Smooth muscle cell (in vitro differentiated cells): ENCODE measurements around the gene FBXL16. TPM values are rescaled to one million over a fixed set of nuclear protein-coding genes. Genes with fewer than 3 reads are reported as not detected.

Experiments used
- DNase-seq: peaks from one replicate; lab custom pipeline; 2025; ENCODE audit not compliant: unreplicated experiment; lab: John Stamatoyannopoulos, UW
- H2AFZ ChIP-seq: fragments of 200-600 bp; sonication (generic); 2 replicates; pipeline ENCODE4 v1.6.0; 2016; ENCODE audit warnings: antibody characterized with exemption, low read depth, mild to moderate bottlenecking
- H3F3A ChIP-seq: fragments of 200-600 bp; sonication (generic); 2 replicates; pipeline ENCODE4 v1.6.0; 2017; ENCODE audit warnings: antibody characterized with exemption, low read depth
- H3K27ac ChIP-seq: fragments of 200-600 bp; sonication (generic); 2 replicates; pipeline ENCODE4 v1.5.1; 2016; ENCODE audit warnings: low read depth, mild to moderate bottlenecking
- H3K27me3 ChIP-seq: fragments of 200-600 bp; sonication (generic); 2 replicates; pipeline ENCODE4 v1.6.1; 2016; ENCODE audit warnings: low read depth, mild to moderate bottlenecking
- H3K36me3 ChIP-seq: fragments of 200-600 bp; sonication (generic); 2 replicates; pipeline ENCODE4 v1.5.1; 2016; ENCODE audit warnings: low read depth
- H3K4me1 ChIP-seq: fragments of 200-600 bp; sonication (generic); 2 replicates; pipeline ENCODE4 v1.5.1; 2016; ENCODE audit warnings: low read depth
- H3K4me2 ChIP-seq: fragments of 200-600 bp; sonication (generic); 2 replicates; pipeline ENCODE4 v1.6.0; 2016; ENCODE audit warnings: mild to moderate bottlenecking
- H3K4me3 ChIP-seq: fragments of 200-600 bp; sonication (generic); 2 replicates; pipeline ENCODE4 v1.5.1; 2016; ENCODE audit warnings: mild to moderate bottlenecking
- H3K79me2 ChIP-seq: fragments of 200-600 bp; sonication (generic); 2 replicates; pipeline ENCODE4 v1.6.0; 2016; ENCODE audit warnings: low read depth, mild to moderate bottlenecking
- H3K9ac ChIP-seq: fragments of 200-600 bp; sonication (generic); 2 replicates; pipeline ENCODE4 v1.6.0; 2016; ENCODE audit warnings: low read depth
- H3K9me3 ChIP-seq: fragments of 200-600 bp; sonication (generic); replicated peaks from 2 replicates; pipeline ENCODE4 v1.5.1; 2016; ENCODE audit warnings: low read depth
- H4K20me1 ChIP-seq: fragments of 200-600 bp; sonication (generic); 2 replicates; pipeline ENCODE4 v1.6.0; 2016; ENCODE audit warnings: low read depth
- CTCF ChIP-seq: fragments of 200-600 bp; sonication (generic); IDR thresholded peaks from 2 replicates; pipeline ENCODE4 v1.5.1; 2017; ENCODE audit warnings: borderline replicate concordance, mild to moderate bottlenecking, antibody characterized with exemption; ENCODE audit not compliant: insufficient read depth, poor library complexity, severe bottlenecking
- WGBS: methylation state at CpG from one replicate; pipeline ENCODE4 v1.1.7; 2016; ENCODE audit warnings: low lambda C conversion rate; 5-methylcytosine and 5-hydroxymethylcytosine counted together
- polyA plus RNA-seq: library from polyadenylated mRNA; unstranded; fragments of >200 nt; fragmentation: Nextera tagmentation; extraction: Ambion mirVana; gene quantifications from 2 replicates; pipeline ENCODE4 v1.2.1, GENCODE V29; 2016
- total RNA-seq: library from RNA; depleted of rRNA; stranded (reverse); fragments of >200 nt; gene quantifications from 2 replicates; pipeline ENCODE4 v1.2.3, GENCODE V29; 2014

The FBXL16 gene
- total and polyA plus RNA-seq, 2 experiments from 2014 or later, result 0.17 to 0.76 TPM

GRCh38 chr16:667780-668518, 37.7 kb downstream of the FBXL16 start, which contains the start of gene RHOT2:
TSS of gene RHOT2 (plus strand) at chr16:668132. CDS start at chr16:668200, 68 bp downstream.
- H3K9ac ChIP-seq, result peak within 1 kb of the TSS; percentile 97
- DNase-seq, result peak; percentile 64
- H3K4me1 ChIP-seq, result peaks cover 6% of the 10 kb centered on the region
- H3K4me3 ChIP-seq, result peak within 1 kb of the TSS; percentile 96
- H3K27me3 ChIP-seq, result no peaks in the 10 kb centered on the region
- peak; percentile 75 for TF ChIP-seq CTCF
- peaks cover 27% of the 10 kb centered on the region for H4K20me1 ChIP-seq
- no peaks in the 10 kb centered on the region for H3K9me3 ChIP-seq
- WGBS, result 3% methylated on average over 33 of the region's 78 CpGs
- peaks cover 22% of the 10 kb centered on the region for H3K79me2 ChIP-seq
- H3K4me2 ChIP-seq, result peak within 1 kb of the TSS; percentile 99
- no peaks in the 10 kb centered on the region for H3K36me3 ChIP-seq
- peak within 1 kb of the TSS; percentile 8 for H3K27ac ChIP-seq
- no peak within 1 kb of the TSS for H2AFZ ChIP-seq
- no peaks in the 10 kb centered on the region for H3F3A ChIP-seq

GRCh38 chr16:667113-667779, 38.4 kb downstream of the FBXL16 start:
- no peaks in the 10 kb centered on the region for H3K27me3 ChIP-seq
- H3K36me3 ChIP-seq, result no peaks in the 10 kb centered on the region
- no peak overlapping the region for H3K27ac ChIP-seq
- DNase-seq, result no peak
- no peak overlapping the region for H3K9ac ChIP-seq
- no peak for TF ChIP-seq CTCF
- H2AFZ ChIP-seq, result no peak overlapping the region
- peaks cover 22% of the 10 kb centered on the region for H3K79me2 ChIP-seq
- peaks cover 23% of the 10 kb centered on the region for H4K20me1 ChIP-seq
- peak overlapping the region; percentile 99 for H3K4me2 ChIP-seq
- H3K4me3 ChIP-seq, result no peak overlapping the region
- H3K9me3 ChIP-seq, result no peaks in the 10 kb centered on the region
- H3F3A ChIP-seq, result no peaks in the 10 kb centered on the region
- peaks cover 6% of the 10 kb centered on the region for H3K4me1 ChIP-seq
- WGBS, result 88% methylated on average over 22 of the region's 22 CpGs

- Histone ChIP-seq H3K9ac (no peak overlapping the region), H3K4me2 (no peak overlapping the region), H3K79me2 (peaks cover 22% of the 10 kb centered on the region), H3K36me3 (no peaks in the 10 kb centered on the region), H3K27ac (no peak overlapping the region), H3K4me1 (peaks cover 6% of the 10 kb centered on the region), H3F3A (no peaks in the 10 kb centered on the region), H3K9me3 (no peaks in the 10 kb centered on the region), H3K27me3 (no peaks in the 10 kb centered on the region), H3K4me3 (no peak overlapping the region), H4K20me1 (peaks cover 18% of the 10 kb centered on the region), H2AFZ (no peak overlapping the region)
- no peak for DNase-seq
- no peak for TF ChIP-seq CTCF
- whole genome bisulfite sequencing, result 95% methylated on average over 12 of the region's 13 CpGs
Observed at GRCh38 chr16:666572-666971, 39.0 kb downstream of the FBXL16 start.

GRCh38 chr16:662597-662996, 43.0 kb downstream of the FBXL16 start:
- Histone ChIP-seq H3K4me1 (peaks cover 3% of the 10 kb centered on the region), H3K27me3 (no peaks in the 10 kb centered on the region), H3K36me3 (no peaks in the 10 kb centered on the region), H3K4me2 (no peak overlapping the region), H3K9ac (no peak overlapping the region), H4K20me1 (no peaks in the 10 kb centered on the region), H3K27ac (no peak overlapping the region), H3F3A (no peaks in the 10 kb centered on the region), H3K4me3 (no peak overlapping the region), H3K79me2 (no peaks in the 10 kb centered on the region), H3K9me3 (no peaks in the 10 kb centered on the region), H2AFZ (no peak overlapping the region)
- 98% methylated on average over 21 of the region's 21 CpGs for WGBS
- no peak for TF ChIP-seq CTCF
- DNase-seq, result no peak
